Coronary artery (tissue), 2 donors: ENCODE data around the gene DCK.

ENCODE experiments used
- DNase-seq: peaks from one replicate; pipeline ENCODE4 v3.0.0-alpha.2; 2017; ENCODE audit warnings: low spot score
- H3K27ac ChIP-seq, 2 donors: fragments of 200-600 bp; sonication (generic); one replicate each; pipeline ENCODE4 v1.5.1; 2016 to 2019
- H3K4me3 ChIP-seq: fragments of 200-600 bp; sonication (generic); 2 replicates; pipeline ENCODE4 v1.5.1; 2016; ENCODE audit warnings: mild to moderate bottlenecking, moderate library complexity
- CTCF ChIP-seq: fragments of 200-600 bp; sonication (generic); IDR thresholded peaks from one replicate; pipeline ENCODE4 v1.5.1; 2019; ENCODE audit warnings: antibody characterized with exemption

Gene DCK

GRCh38 chr4:71074452-71075299 lies 81.2 kb downstream of the DCK start:
- Histone ChIP-seq H3K4me3 (peak overlapping the region; percentile 62), H3K27ac (peak overlapping the region in 1 of 2 donors; percentile 41)
- DNase-seq = no peak
- no peak for TF ChIP-seq CTCF
